Epithelial cell of esophagus (primary cell): ENCODE measurements around the gene FRAS1.

Experiments used
- DNase-seq: peaks from one replicate; pipeline ENCODE4 v3.0.0; 2010; ENCODE audit warnings: low read depth
- H3K4me3 ChIP-seq: 2 replicates; pipeline ENCODE4 v1.5.1; 2011; ENCODE audit warnings: mild to moderate bottlenecking, low read length, control low read depth
- TF ChIP-seq, protein P1 (sequence below): IDR thresholded peaks from 2 replicates; pipeline ENCODE4 v1.5.1; 2011; ENCODE audit warnings: low read depth, mild to moderate bottlenecking, low read length, control low read depth, inconsistent platforms; ENCODE audit not compliant: insufficient read depth; ENCODE audit errors: missing control alignments

FRAS1 gene

GRCh38 chr4:78509043-78509442 is 451.9 kb downstream of the FRAS1 start:
- no peak overlapping the region for H3K4me3 ChIP-seq
- TF ChIP-seq, protein P1, sequence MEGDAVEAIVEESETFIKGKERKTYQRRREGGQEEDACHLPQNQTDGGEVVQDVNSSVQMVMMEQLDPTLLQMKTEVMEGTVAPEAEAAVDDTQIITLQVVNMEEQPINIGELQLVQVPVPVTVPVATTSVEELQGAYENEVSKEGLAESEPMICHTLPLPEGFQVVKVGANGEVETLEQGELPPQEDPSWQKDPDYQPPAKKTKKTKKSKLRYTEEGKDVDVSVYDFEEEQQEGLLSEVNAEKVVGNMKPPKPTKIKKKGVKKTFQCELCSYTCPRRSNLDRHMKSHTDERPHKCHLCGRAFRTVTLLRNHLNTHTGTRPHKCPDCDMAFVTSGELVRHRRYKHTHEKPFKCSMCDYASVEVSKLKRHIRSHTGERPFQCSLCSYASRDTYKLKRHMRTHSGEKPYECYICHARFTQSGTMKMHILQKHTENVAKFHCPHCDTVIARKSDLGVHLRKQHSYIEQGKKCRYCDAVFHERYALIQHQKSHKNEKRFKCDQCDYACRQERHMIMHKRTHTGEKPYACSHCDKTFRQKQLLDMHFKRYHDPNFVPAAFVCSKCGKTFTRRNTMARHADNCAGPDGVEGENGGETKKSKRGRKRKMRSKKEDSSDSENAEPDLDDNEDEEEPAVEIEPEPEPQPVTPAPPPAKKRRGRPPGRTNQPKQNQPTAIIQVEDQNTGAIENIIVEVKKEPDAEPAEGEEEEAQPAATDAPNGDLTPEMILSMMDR: no peak

GRCh38 chr4:78510108-78510507 is 453.0 kb downstream of the FRAS1 start:
- no peak overlapping the region for H3K4me3 ChIP-seq
- TF ChIP-seq, protein P1: no peak
- DNase-seq: no peak

More at GRCh38 chr4:78509043-78509442, 451.9 kb downstream of the FRAS1 start:
- no peak for DNase-seq

- TF ChIP-seq, protein P1: no peak
- H3K4me3 ChIP-seq: no peak overlapping the region
- no peak for DNase-seq
These were observed 453.6 kb downstream of the FRAS1 start for GRCh38 chr4:78510681-78511080.

DNA sequence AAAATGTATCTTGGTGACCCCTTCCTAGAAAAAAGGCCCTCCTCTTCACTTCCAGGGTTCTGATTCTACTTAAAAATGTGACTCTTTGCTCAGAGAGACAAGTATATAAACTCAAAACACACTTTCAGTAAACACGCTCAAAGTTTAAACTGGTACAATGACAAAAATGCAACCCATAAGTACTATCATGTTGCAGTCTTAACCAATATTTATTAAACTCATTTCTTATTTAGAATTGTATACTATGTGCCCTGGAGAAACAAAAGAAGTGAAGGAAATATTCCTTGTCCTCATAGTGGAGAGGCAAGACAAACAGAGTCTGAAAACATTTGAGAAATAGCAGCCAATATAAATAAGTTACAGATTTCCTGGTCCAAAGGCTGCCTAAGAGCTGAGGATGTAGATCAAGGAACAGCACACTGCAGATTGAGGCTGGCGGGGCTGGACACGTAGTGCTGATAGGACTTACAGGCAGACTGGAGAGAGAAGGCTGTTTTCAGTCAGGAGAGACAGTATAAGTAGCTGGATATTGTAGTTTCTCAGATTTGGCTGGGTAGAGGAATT is 455.3 kb downstream of the FRAS1 start:
- DNase-seq: no peak
- no peak overlapping the region for H3K4me3 ChIP-seq
- TF ChIP-seq, protein P1: no peak

DNA sequence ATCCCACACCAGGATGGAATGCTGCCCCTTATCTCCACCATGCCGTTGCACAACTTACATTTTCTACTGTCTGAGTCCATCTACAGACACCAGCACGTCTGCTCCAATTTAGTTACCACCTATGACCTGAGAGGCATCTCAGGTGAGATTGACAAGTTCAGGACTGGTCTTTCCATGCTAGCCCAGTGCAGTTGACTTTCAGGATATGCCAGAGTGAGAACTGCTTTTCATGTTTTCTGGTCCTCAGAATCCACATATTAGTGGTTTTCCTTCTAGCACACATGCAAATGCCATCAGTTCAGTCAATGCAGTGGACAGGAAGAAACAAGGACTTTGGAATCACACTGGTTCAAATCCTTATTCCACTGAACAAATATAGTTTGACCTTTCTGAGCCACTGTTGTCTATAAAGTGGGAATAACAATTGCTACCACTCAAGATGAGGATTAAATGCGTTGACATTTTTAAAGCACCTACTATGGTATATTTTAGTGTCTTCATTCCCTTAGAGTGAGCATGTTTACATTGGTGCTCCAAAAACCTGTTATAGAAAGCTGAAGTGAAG is 456.4 kb downstream of the FRAS1 start:
- H3K4me3 ChIP-seq: no peak overlapping the region
- DNase-seq: no peak
- TF ChIP-seq, protein P1: no peak

DNA sequence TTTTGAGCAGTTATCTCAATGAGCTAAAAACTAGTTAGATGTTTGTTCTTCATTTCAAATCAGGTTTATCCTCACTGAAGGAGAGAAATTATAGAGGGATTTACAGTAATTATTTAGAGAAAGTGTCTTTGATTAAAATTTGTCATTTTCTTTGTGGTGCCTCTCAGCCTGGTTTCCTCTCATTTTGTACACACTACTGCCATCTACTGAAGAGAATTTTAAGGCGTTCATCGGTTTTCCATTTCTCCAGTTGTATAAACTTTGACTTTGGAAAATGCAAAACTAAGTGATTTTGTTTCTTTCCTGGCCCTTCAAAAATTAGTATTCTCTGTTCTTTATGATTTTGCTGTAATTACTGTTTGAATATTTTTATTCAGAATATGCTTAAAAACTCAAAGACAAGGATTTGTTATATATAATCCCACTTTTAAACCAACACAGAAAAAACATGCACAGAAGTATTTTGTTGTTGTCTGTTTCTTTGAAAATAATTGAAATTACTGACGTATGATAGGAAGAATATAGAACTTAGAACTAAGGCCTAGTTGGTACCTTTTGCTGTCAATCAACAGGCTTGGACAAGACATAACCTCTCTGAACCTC is 460.0 kb downstream of the FRAS1 start:
- TF ChIP-seq, protein P1: peak; percentile 67
- H3K4me3 ChIP-seq: no peak overlapping the region
- peak; percentile 53 for DNase-seq
